Measurements from ENCODE around the gene CYP26A1. TPM values are rescaled to one million over a fixed set of nuclear protein-coding genes. Genes with fewer than 3 reads are reported as not detected.

The CYP26A1 gene
- total RNA-seq, 4 donors from 2014 or later = not detected

DNA sequence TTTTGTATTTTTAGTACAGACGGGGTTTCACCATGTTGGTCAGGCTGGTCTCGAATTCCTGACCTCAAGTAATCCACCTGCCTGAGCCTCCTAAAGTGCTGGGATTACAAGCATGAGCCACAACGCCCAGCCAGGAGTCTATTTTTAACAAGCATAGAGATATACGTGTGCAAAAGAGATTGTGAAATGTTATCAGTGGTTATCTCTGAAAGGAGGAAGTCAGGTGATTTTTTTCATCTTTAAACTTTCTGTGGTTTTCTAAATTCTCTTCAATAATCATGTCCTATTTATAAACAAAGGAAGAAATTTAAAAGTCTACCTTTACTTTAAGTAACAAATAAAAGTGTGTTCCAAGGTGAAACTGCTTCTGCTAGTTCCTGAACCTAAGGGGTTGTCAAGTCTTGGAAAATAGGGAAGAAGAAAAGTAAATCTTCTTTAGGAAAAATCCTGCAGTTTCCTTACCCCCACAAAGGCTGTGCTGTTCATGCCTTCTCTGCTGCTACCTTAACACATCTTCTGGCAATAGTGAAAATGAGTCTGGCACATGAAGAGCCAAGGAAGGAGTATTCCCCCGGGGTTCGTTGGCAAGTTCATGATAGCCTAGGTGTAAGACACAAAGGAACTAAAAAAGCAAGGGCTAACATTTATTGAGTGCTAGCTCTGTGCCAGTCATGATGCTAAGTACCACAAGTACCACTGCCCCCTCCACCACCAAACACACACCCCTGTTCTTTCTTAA lies 51.1 kb downstream of the CYP26A1 start:
- no peak overlapping the region for H3K4me3 ChIP-seq
- H3K9me3 ChIP-seq = peaks cover 0 to 30% (median 5%) of the 10 kb centered on the region in 4 donors
- H3K27me3 ChIP-seq = no peaks in the 10 kb centered on the region
- WGBS, 2 donors = 77% methylated on average over 6 of the region's 6 CpGs
- H3K27ac ChIP-seq = no peak overlapping the region
- H3K4me1 ChIP-seq = no peaks in the 10 kb centered on the region
- H3K36me3 ChIP-seq = no peaks in the 10 kb centered on the region
- no peak for DNase-seq (ENCODE audit: low spot score in 2 of 2)
- TF ChIP-seq POLR2A (IDR thresholded peaks at IDR 0.05) (no peak), EP300 (IDR thresholded peaks at IDR 0.05) (no peak), CTCF (IDR thresholded peaks at IDR 0.05) (no peak)

DNA sequence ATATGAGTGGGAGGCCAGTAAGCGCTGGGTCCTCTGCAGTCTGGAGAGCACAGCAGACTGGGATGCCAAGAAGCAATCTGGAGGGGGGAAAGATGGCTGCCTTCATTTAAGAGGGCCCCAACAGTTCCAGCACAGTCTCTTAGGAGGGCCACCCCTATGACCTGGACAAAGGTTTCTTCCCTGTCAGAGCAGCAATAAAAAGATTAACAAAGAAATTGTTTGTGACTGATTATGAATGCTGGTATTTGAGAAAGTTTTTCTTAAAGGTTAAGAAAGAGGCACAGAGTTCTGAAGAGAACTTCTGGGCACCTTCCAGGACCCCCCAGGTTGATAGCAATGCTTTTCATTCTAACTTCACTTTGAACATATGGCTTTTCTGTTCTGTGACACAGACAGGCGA lies 52.3 kb downstream of the CYP26A1 start:
- no peak overlapping the region for H3K27ac ChIP-seq
- no peak for DNase-seq (ENCODE audit: low spot score in 2 of 2)
- no peaks in the 10 kb centered on the region for H3K27me3 ChIP-seq
- 90 to 91% methylated on average over 2 of the region's 2 CpGs for WGBS, 2 donors
- H3K9me3 ChIP-seq = peaks cover 0 to 30% (median 5%) of the 10 kb centered on the region in 4 donors
- H3K4me1 ChIP-seq = no peaks in the 10 kb centered on the region
- no peaks in the 10 kb centered on the region for H3K36me3 ChIP-seq
- no peak overlapping the region for H3K4me3 ChIP-seq
- no peak for TF ChIP-seq CTCF (IDR thresholded peaks at IDR 0.05)
- TF ChIP-seq EP300 (IDR thresholded peaks at IDR 0.05) = no peak
- no peak for TF ChIP-seq POLR2A (IDR thresholded peaks at IDR 0.05)

GRCh38 chr10:93126483-93127052 lies 52.9 kb downstream of the CYP26A1 start:
- Histone ChIP-seq H3K4me1 (no peaks in the 10 kb centered on the region), H3K27ac (no peak overlapping the region), H3K4me3 (no peak overlapping the region), H3K27me3 (no peaks in the 10 kb centered on the region), H3K36me3 (no peaks in the 10 kb centered on the region), H3K9me3 (peaks cover 0 to 30% (median 5%) of the 10 kb centered on the region in 4 donors)
- TF ChIP-seq EP300 (IDR thresholded peaks at IDR 0.05) = no peak
- TF ChIP-seq CTCF (IDR thresholded peaks at IDR 0.05) = no peak
- TF ChIP-seq POLR2A (IDR thresholded peaks at IDR 0.05) = no peak
- WGBS, 2 donors = 88 to 91% methylated on average over 2 of the region's 2 CpGs
- no peak for DNase-seq (ENCODE audit: low spot score in 2 of 2)

Other genes with a start within 250 kb of the CYP26A1 start
- 10 to 100 TPM in 3 of 4 donors, 1 to 10 TPM in 1; 5.9 to 16.6 (median 11.2) TPM for gene EXOC6, start 225.4 kb upstream of the CYP26A1 start, total RNA-seq
- 1 to 10 TPM in 1 of 4 donors, under 1 TPM in 1, not detected in 2; 0.20 to 2.2 TPM for gene CYP26C1, start 13.1 kb upstream of the CYP26A1 start, total RNA-seq

All from tibial nerve (tissue), 4 donors.